Hair follicle dermal papilla cell (primary cell): ENCODE data around the gene MCM3AP. TPM values are rescaled to one million over a fixed set of nuclear protein-coding genes. Genes with fewer than 3 reads are reported as not detected.

ENCODE experiments used
- total RNA-seq: library from RNA; depleted of rRNA; stranded (reverse); fragments of >200 nt; gene quantifications from 2 replicates; pipeline ENCODE4 v1.2.3, GENCODE V29; 2012

The MCM3AP gene
- total RNA-seq: 71.4 and 108 TPM in 2 replicates

GRCh38 chr21:46285206-46285661 lies at the start of gene MCM3AP:
Gene MCM3AP (minus strand): TSS chr21:46285611. CDS start chr21:46285286, 325 bp downstream.

GRCh38 chr21:46323710-46324389 lies 38.4 kb upstream of the MCM3AP start, which contains the start of the genes C21orf58 and PCNT:
Gene C21orf58 (minus strand): TSS chr21:46323870. CDS start chr21:46322738, 1,132 bp downstream.
Gene PCNT (plus strand): TSS chr21:46324156. CDS start chr21:46324229, 73 bp downstream.

GRCh38 chr21:46285761-46286647 lies 593 bp upstream of the MCM3AP start, which contains the start of gene YBEY:
Gene YBEY (plus strand): TSS chr21:46286342. CDS start chr21:46286914, 572 bp downstream.

GRCh38 chr21:46228345-46229051 lies 56.9 kb downstream of the MCM3AP start, which contains the start of gene LSS:
Gene LSS (minus strand): TSS chr21:46228774. CDS start chr21:46228745, 29 bp downstream.

Other genes starting within 250 kb of the MCM3AP start
- gene COL6A2, start 187.5 kb downstream of the MCM3AP start, total RNA-seq: 4,246 and 4,806 TPM in 2 replicates
- 0.32 TPM in 1 of 2 replicates, not detected in the other for gene FTCD, start 130.0 kb downstream of the MCM3AP start, total RNA-seq
- 4.4 and 10.1 TPM in 2 replicates for gene SPATC1L, start 101.2 kb downstream of the MCM3AP start, total RNA-seq
- gene LSS, start 56.8 kb downstream of the MCM3AP start, total RNA-seq: 414 and 465 TPM in 2 replicates
- gene YBEY, start 731 bp upstream of the MCM3AP start, total RNA-seq: 8.4 and 10.2 TPM in 2 replicates
- gene C21orf58, start 38.3 kb upstream of the MCM3AP start, total RNA-seq: 1.9 and 2.6 TPM in 2 replicates
- 19.4 and 27.1 TPM in 2 replicates for gene PCNT, start 38.5 kb upstream of the MCM3AP start, total RNA-seq
- gene DIP2A, start 173.3 kb upstream of the MCM3AP start, total RNA-seq: 30.8 and 36.0 TPM in 2 replicates